Choroid plexus epithelial cell (primary cell): ENCODE data around the gene SYN1.

Experiments
- DNase-seq: peaks from one replicate; pipeline ENCODE4 v3.0.0-alpha.2; 2010; ENCODE audit warnings: low read depth
- H3K4me3 ChIP-seq: 2 replicates; pipeline ENCODE4 v1.5.1; 2011; ENCODE audit warnings: low read depth, mild to moderate bottlenecking, control low read depth, low read length, moderate library complexity
- CTCF ChIP-seq: conservative IDR thresholded peaks from 2 replicates; pipeline ENCODE4 v1.5.1; 2011; ENCODE audit warnings: low read depth, mild to moderate bottlenecking, control low read depth, inconsistent platforms, low read length, moderate library complexity

SYN1 gene

GRCh38 chrX:47646636-47647035 is 27.0 kb upstream of the SYN1 start:
- TF ChIP-seq CTCF, result no peak
- no peak overlapping the region for H3K4me3 ChIP-seq
- no peak for DNase-seq

- peak; percentile 6 for TF ChIP-seq CTCF
- no peak overlapping the region for H3K4me3 ChIP-seq
- peak; percentile 67 for DNase-seq
These were observed 25.9 kb upstream of the SYN1 start for GRCh38 chrX:47645530-47645929.

- no peak overlapping the region for H3K4me3 ChIP-seq
- TF ChIP-seq CTCF, result peak; percentile 57
- DNase-seq, result peak; percentile 57
These were observed 25.0 kb upstream of the SYN1 start for GRCh38 chrX:47644557-47645091.

- DNase-seq, result peak; percentile 72
- peak; percentile 65 for TF ChIP-seq CTCF
- no peak overlapping the region for H3K4me3 ChIP-seq
These were observed 24.3 kb upstream of the SYN1 start for GRCh38 chrX:47643926-47644325.

- TF ChIP-seq CTCF, result no peak
- no peak for DNase-seq
- H3K4me3 ChIP-seq, result no peak overlapping the region
These were observed 19.2 kb upstream of the SYN1 start for GRCh38 chrX:47638816-47639215.

GRCh38 chrX:47637546-47638195 is 18.0 kb upstream of the SYN1 start:
- no peak for DNase-seq
- TF ChIP-seq CTCF, result no peak
- no peak overlapping the region for H3K4me3 ChIP-seq
